HG03439 (cell line): ENCODE data around the gene KIRREL3.
A peak's percentile ranks its signal among the peaks of the same experiment; 100 is the strongest.

Experiments used
- ATAC-seq: cut with Tn5 transposase; IDR thresholded peaks from one replicate; pipeline ENCODE4 v1.9.1; 2021; ENCODE audit warnings: mild to moderate bottlenecking, moderate library complexity; ENCODE audit not compliant: unreplicated experiment

The KIRREL3 gene

GRCh38 chr11:126418887-126419286 is 581.7 kb downstream of the KIRREL3 start:
- ATAC-seq: no peak

GRCh38 chr11:126417091-126417862 is 583.3 kb downstream of the KIRREL3 start:
- no peak for ATAC-seq

- ATAC-seq: peak; percentile 87
Observed at GRCh38 chr11:126416542-126417090, 584.0 kb downstream of the KIRREL3 start.

- ATAC-seq: no peak
Observed at GRCh38 chr11:126415669-126416420, 584.7 kb downstream of the KIRREL3 start.

GRCh38 chr11:126415128-126415527 is 585.4 kb downstream of the KIRREL3 start:
- ATAC-seq: no peak

GRCh38 chr11:126414615-126415014 is 586.0 kb downstream of the KIRREL3 start:
- ATAC-seq: no peak

- ATAC-seq: no peak
Observed at GRCh38 chr11:126413843-126414405, 586.6 kb downstream of the KIRREL3 start.

- ATAC-seq: no peak
Observed at GRCh38 chr11:126413426-126413825, 587.1 kb downstream of the KIRREL3 start.

GRCh38 chr11:126411971-126412381 is 588.6 kb downstream of the KIRREL3 start:
- ATAC-seq: no peak

- ATAC-seq: no peak
Observed at GRCh38 chr11:126410649-126411048, 589.9 kb downstream of the KIRREL3 start.

- no peak for ATAC-seq
Observed at GRCh38 chr11:126409620-126409985, 591.0 kb downstream of the KIRREL3 start.

- no peak for ATAC-seq
Observed at GRCh38 chr11:126408901-126409619, 591.5 kb downstream of the KIRREL3 start.

- no peak for ATAC-seq
Observed at GRCh38 chr11:126408496-126408895, 592.1 kb downstream of the KIRREL3 start.

GRCh38 chr11:126407682-126408288 is 592.8 kb downstream of the KIRREL3 start:
- ATAC-seq: no peak

- ATAC-seq: no peak
Observed at GRCh38 chr11:126407101-126407521, 593.5 kb downstream of the KIRREL3 start.

- ATAC-seq: no peak
Observed at GRCh38 chr11:126406368-126406767, 594.2 kb downstream of the KIRREL3 start.

- no peak for ATAC-seq
Observed at GRCh38 chr11:126405906-126406305, 594.7 kb downstream of the KIRREL3 start.

- ATAC-seq: no peak
Observed at GRCh38 chr11:126405374-126405773, 595.2 kb downstream of the KIRREL3 start.

GRCh38 chr11:126404367-126404766 is 596.2 kb downstream of the KIRREL3 start:
- ATAC-seq: no peak

- ATAC-seq: peak; percentile 94
Observed at GRCh38 chr11:126403658-126404057, 596.9 kb downstream of the KIRREL3 start.
